Stimulated activated naive B cell treated with anti-CD40 and anti-IgM and Interleukin-4, amounts not matched to agents 10 μg/mL and 1 μg/mL and 100 μg/mL, for 72 hours (primary cell): Measurements from ENCODE around the gene HOXC4.

ENCODE experiments used
- ATAC-seq, 2 donors: fragments of 150-1000 bp; cut with Tn5 transposase; replicated peaks; 2 replicates each; pipeline ENCODE4 v1.10.0; 2021; ENCODE audit warnings: moderate library complexity in 1 of 2
- DNase-seq: peaks from one replicate; pipeline ENCODE4 v3.0.0; 2021
- H3K27ac Mint-ChIP-seq: one replicate; pipeline ENCODE4 v1.8.0; 2022; ENCODE audit warnings: mild to moderate bottlenecking, mixed read lengths
- H3K27me3 Mint-ChIP-seq, 2 donors: one replicate each; pipeline ENCODE4 v1.8.0; 2022; ENCODE audit warnings: mixed read lengths in 2 of 2
- H3K36me3 Mint-ChIP-seq, 2 donors: one replicate each; pipeline ENCODE4 v1.8.0; 2022; ENCODE audit warnings: mixed read lengths in 2 of 2, mild to moderate bottlenecking in 1 of 2
- H3K4me1 Mint-ChIP-seq, 2 donors: one replicate each; pipeline ENCODE4 v1.8.0; 2022; ENCODE audit warnings: mixed read lengths in 2 of 2, mild to moderate bottlenecking in 1 of 2
- H3K4me3 Mint-ChIP-seq, 2 donors: one replicate each; pipeline ENCODE4 v1.8.0; 2022; ENCODE audit warnings: mild to moderate bottlenecking in 2 of 2, mixed read lengths in 2 of 2, moderate library complexity in 1 of 2
- H3K9me3 Mint-ChIP-seq, 2 donors: one replicate each; pipeline ENCODE4 v1.8.0; 2022; ENCODE audit warnings: mixed read lengths in 2 of 2, mild to moderate bottlenecking in 1 of 2

Gene HOXC4

GRCh38 chr12:54030889-54031471 is 22.7 kb upstream of the HOXC4 start:
- Mint-ChIP-seq H3K36me3 (peaks cover 0 to 1% of the 10 kb centered on the region in 2 donors), H3K27me3 (peaks cover 79 to 92% of the 10 kb centered on the region in 2 donors), H3K27ac (no peak overlapping the region), H3K9me3 (no peaks in the 10 kb centered on the region), H3K4me3 (no peak overlapping the region), H3K4me1 (peaks cover 34 to 39% of the 10 kb centered on the region in 2 donors)
- ATAC-seq = no peak
- DNase-seq = no peak

- Mint-ChIP-seq H3K36me3 (peaks cover 0 to 1% of the 10 kb centered on the region in 2 donors), H3K9me3 (no peaks in the 10 kb centered on the region), H3K4me1 (peaks cover 33 to 39% of the 10 kb centered on the region in 2 donors), H3K27me3 (peaks cover 79 to 92% of the 10 kb centered on the region in 2 donors), H3K27ac (no peak overlapping the region), H3K4me3 (no peak overlapping the region)
- ATAC-seq (no peak), DNase-seq (no peak)
Observed at GRCh38 chr12:54031480-54031879, 22.2 kb upstream of the HOXC4 start.

DNA sequence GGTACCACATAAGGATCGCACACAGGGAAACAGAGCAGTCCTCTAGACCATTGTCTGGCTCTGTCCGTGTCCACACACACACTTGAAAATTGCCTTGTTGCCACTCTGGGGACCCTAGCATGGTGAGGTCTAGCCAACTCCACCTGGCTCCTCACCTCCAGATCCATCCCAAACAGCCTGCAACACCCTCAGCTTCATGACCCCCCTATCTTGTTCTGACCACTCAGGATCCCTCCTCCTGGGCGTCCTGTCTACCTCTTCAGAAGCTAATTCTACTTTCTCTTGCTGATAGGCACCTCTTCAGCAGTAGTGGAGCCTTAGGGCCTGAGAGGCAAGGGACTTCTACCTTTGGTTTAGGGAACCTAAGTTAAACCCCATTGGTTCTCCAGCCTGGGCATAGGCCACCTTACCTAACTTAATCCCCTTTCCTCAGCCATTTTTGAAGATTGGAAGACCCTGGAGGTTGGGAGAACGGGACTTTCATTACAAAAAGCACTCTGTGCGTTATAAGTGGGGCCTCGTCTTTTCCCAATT is 21.5 kb upstream of the HOXC4 start:
- ATAC-seq (no peak), DNase-seq (no peak)
- peaks cover 0 to 1% of the 10 kb centered on the region in 2 donors for H3K36me3 Mint-ChIP-seq
- peak overlapping the region; percentile 80 for H3K27ac Mint-ChIP-seq
- H3K4me3 Mint-ChIP-seq = peak overlapping the region in 1 of 2 donors; percentile 28
- peaks cover 30 to 34% of the 10 kb centered on the region in 2 donors for H3K4me1 Mint-ChIP-seq
- H3K9me3 Mint-ChIP-seq = no peaks in the 10 kb centered on the region
- peaks cover 79 to 92% of the 10 kb centered on the region in 2 donors for H3K27me3 Mint-ChIP-seq

GRCh38 chr12:54032627-54033100 is 21.0 kb upstream of the HOXC4 start, which contains the start of gene HOXC5:
HOXC5 (plus strand) TSS chr12:54033050; CDS start chr12:54033123, 73 bp downstream.
- Mint-ChIP-seq H3K36me3 (peaks cover 0 to 1% of the 10 kb centered on the region in 2 donors), H3K9me3 (no peaks in the 10 kb centered on the region), H3K4me1 (peaks cover 30 to 33% of the 10 kb centered on the region in 2 donors), H3K27me3 (peaks cover 79 to 92% of the 10 kb centered on the region in 2 donors), H3K4me3 (peak within 1 kb of the TSS; percentile 76 to 77), H3K27ac (peak within 1 kb of the TSS; percentile 87)
- ATAC-seq (peak; percentile 26 to 56), DNase-seq (peak; percentile 36)

GRCh38 chr12:54033106-54033979 is 20.3 kb upstream of the HOXC4 start:
- peaks cover 82 to 92% of the 10 kb centered on the region in 2 donors for H3K27me3 Mint-ChIP-seq
- H3K4me1 Mint-ChIP-seq = peaks cover 30 to 33% of the 10 kb centered on the region in 2 donors
- ATAC-seq (peak in 1 of 2 donors; percentile 22), DNase-seq (no peak)
- peaks cover 0 to 1% of the 10 kb centered on the region in 2 donors for H3K36me3 Mint-ChIP-seq
- H3K27ac Mint-ChIP-seq = peak overlapping the region; percentile 87
- H3K4me3 Mint-ChIP-seq = peak overlapping the region; percentile 76 to 77
- H3K9me3 Mint-ChIP-seq = no peaks in the 10 kb centered on the region

GRCh38 chr12:54033980-54034784 is 19.5 kb upstream of the HOXC4 start:
- Mint-ChIP-seq H3K27me3 (peaks cover 85 to 95% of the 10 kb centered on the region in 2 donors), H3K4me1 (peaks cover 27 to 33% of the 10 kb centered on the region in 2 donors), H3K4me3 (peak overlapping the region; percentile 43 to 44), H3K27ac (peak overlapping the region; percentile 77), H3K9me3 (no peaks in the 10 kb centered on the region), H3K36me3 (peaks cover 0 to 1% of the 10 kb centered on the region in 2 donors)
- no peak for DNase-seq
- ATAC-seq = no peak

DNA sequence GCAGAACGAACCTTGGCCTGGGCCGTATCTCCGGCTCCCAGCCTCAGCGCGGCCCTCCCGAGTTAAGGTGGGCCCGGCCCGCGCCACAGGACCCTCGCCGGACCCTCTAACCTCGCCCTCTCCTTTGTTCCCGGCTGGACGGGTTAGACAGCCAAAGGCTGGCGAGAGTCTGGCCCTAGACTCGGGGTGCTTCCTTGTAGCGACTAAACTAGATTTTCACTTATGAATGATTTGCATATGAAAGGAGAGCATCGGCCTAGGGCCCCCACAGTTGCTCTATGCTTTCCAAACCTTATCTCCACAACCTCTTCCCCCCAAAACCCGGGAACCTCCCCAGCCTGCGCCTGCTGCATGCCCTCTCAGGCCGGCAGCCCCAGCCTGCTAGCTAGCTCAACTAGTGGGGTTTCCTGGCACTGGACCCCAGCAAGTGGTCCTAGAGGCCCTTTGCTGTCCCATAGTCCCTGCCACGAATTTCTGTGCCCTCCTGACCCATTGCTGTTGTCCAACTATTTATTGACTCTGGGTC is 18.8 kb upstream of the HOXC4 start:
- peaks cover 86 to 96% of the 10 kb centered on the region in 2 donors for H3K27me3 Mint-ChIP-seq

GRCh38 chr12:54035568-54036264 is 17.9 kb upstream of the HOXC4 start:
- Mint-ChIP-seq H3K9me3 (no peaks in the 10 kb centered on the region), H3K36me3 (peaks cover 0 to 1% of the 10 kb centered on the region in 2 donors), H3K27ac (peak overlapping the region; percentile 63), H3K27me3 (peaks cover 85 to 96% of the 10 kb centered on the region in 2 donors), H3K4me1 (peaks cover 22 to 28% of the 10 kb centered on the region in 2 donors), H3K4me3 (no peak overlapping the region)
- DNase-seq = no peak
- ATAC-seq = no peak

More for the DNA sequence above, 18.8 kb upstream of the HOXC4 start:
- Mint-ChIP-seq H3K36me3 (peaks cover 0 to 1% of the 10 kb centered on the region in 2 donors), H3K4me1 (peaks cover 24 to 28% of the 10 kb centered on the region in 2 donors), H3K27ac (peak overlapping the region; percentile 77), H3K4me3 (peak overlapping the region; percentile 34 to 44), H3K9me3 (no peaks in the 10 kb centered on the region)
- ATAC-seq (no peak), DNase-seq (no peak)

DNA sequence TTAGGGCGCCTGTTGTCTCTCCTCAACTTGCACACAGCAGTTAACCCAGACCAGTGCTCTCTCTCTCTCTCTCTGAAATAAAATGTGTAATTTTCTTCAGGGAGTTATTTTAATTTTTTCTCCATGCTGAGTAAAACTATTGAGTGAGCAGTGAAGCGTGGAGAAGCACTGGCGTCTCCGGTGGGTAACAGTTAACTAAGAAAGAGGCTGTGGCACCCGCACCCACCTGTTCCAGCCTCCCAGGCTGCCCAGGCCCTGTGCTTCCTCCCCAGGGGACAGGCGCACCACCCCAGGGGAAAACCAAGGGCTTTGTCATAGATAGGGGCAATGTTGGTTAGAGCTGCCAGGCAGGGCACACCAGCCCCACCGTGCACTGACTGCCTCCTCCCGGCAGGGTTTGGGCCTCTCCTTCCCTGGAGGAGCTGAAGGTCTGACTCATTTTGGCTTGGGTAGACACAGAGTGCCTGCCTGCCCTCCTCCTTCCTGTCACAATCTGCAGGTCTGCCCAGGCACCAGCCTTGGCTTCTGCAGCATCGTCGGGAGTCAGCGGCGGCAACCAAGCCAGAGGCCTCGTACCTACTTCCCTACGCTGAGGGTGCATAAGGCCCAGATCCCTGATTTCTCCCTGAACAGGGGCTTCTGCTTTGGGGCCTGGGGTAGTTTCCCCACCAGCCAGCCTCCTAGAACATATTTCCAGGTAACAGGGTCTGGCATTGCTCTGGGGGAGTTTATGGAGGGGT is 16.8 kb upstream of the HOXC4 start:
- Mint-ChIP-seq H3K27ac (no peak overlapping the region), H3K4me1 (peaks cover 20 to 28% of the 10 kb centered on the region in 2 donors), H3K9me3 (no peaks in the 10 kb centered on the region), H3K36me3 (peaks cover 0 to 1% of the 10 kb centered on the region in 2 donors), H3K27me3 (peaks cover 86 to 95% of the 10 kb centered on the region in 2 donors), H3K4me3 (no peak overlapping the region)
- no peak for DNase-seq
- peak; percentile 37 to 65 for ATAC-seq

- Mint-ChIP-seq H3K9me3 (no peaks in the 10 kb centered on the region), H3K4me1 (peaks cover 18 to 23% of the 10 kb centered on the region in 2 donors), H3K27me3 (peaks cover 86 to 95% of the 10 kb centered on the region in 2 donors), H3K4me3 (no peak overlapping the region), H3K36me3 (peaks cover 0 to 1% of the 10 kb centered on the region in 2 donors), H3K27ac (no peak overlapping the region)
- DNase-seq (no peak), ATAC-seq (no peak)
Observed at GRCh38 chr12:54037360-54038283, 16.0 kb upstream of the HOXC4 start.

- no peak overlapping the region for H3K27ac Mint-ChIP-seq
Observed at GRCh38 chr12:54038284-54038870, 15.3 kb upstream of the HOXC4 start.

More at GRCh38 chr12:54038284-54038870, 15.3 kb upstream of the HOXC4 start:
- H3K9me3 Mint-ChIP-seq = no peaks in the 10 kb centered on the region
- H3K4me1 Mint-ChIP-seq = peaks cover 11 to 15% of the 10 kb centered on the region in 2 donors
- no peak overlapping the region for H3K4me3 Mint-ChIP-seq
- ATAC-seq = no peak
- peaks cover 0 to 1% of the 10 kb centered on the region in 2 donors for H3K36me3 Mint-ChIP-seq
- peaks cover 85 to 95% of the 10 kb centered on the region in 2 donors for H3K27me3 Mint-ChIP-seq
- no peak for DNase-seq
